Heart right ventricle (tissue), 16 donors: ENCODE data around the gene KCNMA1. TPM values are rescaled to one million over a fixed set of nuclear protein-coding genes. Genes with fewer than 3 reads are reported as not detected.

Experiments used
- ATAC-seq, 8 donors: fragments of 200-7000 bp; cut with Tn5 transposase; one replicate each; pipeline ENCODE4 v1.9.1; 2020; ENCODE audit warnings: mild to moderate bottlenecking in 8 of 8, moderate library complexity in 8 of 8, moderate number of reproducible peaks in 1 of 8
- DNase-seq, 2 donors: peaks; one replicate each; pipeline ENCODE4 v3.0.0-alpha.2; 2020
- H3K27ac ChIP-seq, 10 donors: fragments of 200-600 bp; sonication (generic) in 2 of 10; one replicate each; pipeline versions ENCODE4 v1.5.0 to v1.8.0; 2020 to 2022; ENCODE audit warnings: mild to moderate bottlenecking in 3 of 10
- H3K27me3 ChIP-seq, 7 donors: fragments of 200-600 bp; one replicate each; pipeline ENCODE4 v1.8.0; 2021 to 2022; ENCODE audit warnings: mild to moderate bottlenecking in 2 of 7
- H3K36me3 ChIP-seq, 9 donors: fragments of 200-600 bp; sonication (generic) in 1 of 9; one replicate each; pipeline versions ENCODE4 v1.5.0 to v1.8.0; 2020 to 2022; ENCODE audit warnings: mild to moderate bottlenecking in 2 of 9
- H3K4me1 ChIP-seq, 9 donors: fragments of 200-600 bp; sonication (generic) in 1 of 9; one replicate each; pipeline versions ENCODE4 v1.5.0 to v1.8.0; 2020 to 2022; ENCODE audit warnings: mild to moderate bottlenecking in 4 of 9
- H3K4me3 ChIP-seq, 10 donors: fragments of 200-600 bp; sonication (generic) in 2 of 10; one replicate each; pipeline versions ENCODE4 v1.5.0 to v1.8.0; 2020 to 2022; ENCODE audit warnings: mild to moderate bottlenecking in 7 of 10, moderate library complexity in 2 of 10
- H3K9me3 ChIP-seq, 11 donors: fragments of 200-600 bp in 10 of 11; sonication (generic) in 2 of 11; one replicate each; pipeline versions ENCODE4 v1.5.0 to v1.8.0; 2013 to 2022; ENCODE audit warnings: mild to moderate bottlenecking in 2 of 11, control low read depth in 1 of 11, moderate library complexity in 1 of 11
- WGBS, 2 donors: extraction: QIAGEN DNeasy Blood & Tissue Kit; methylation state at CpG; one replicate each; pipeline ENCODE4 v1.1.7; 2013; ENCODE audit warnings: inconsistent platforms in 1 of 2; 5-methylcytosine and 5-hydroxymethylcytosine counted together
- intact Hi-C, 10 donors: fragments of 100-400 bp; cut with DNase I; formaldehyde crosslinking; loops; one replicate each; pipeline versions ENCODE4 v1.11.1 to v1.14.2; 2022
- polyA plus RNA-seq, 2 donors: library from polyadenylated mRNA; stranded (reverse); fragments of 200-250 nt; gene quantifications; one replicate each; pipeline ENCODE4 v1.2.3, GENCODE V29; 2013
- total RNA-seq, 10 donors: library from RNA; stranded (reverse); fragmentation: NEBNext Ultra II Directional in 3 of 10; extraction: Animal tissue kit (Norgen Biotek cat#: 25700) in 3 of 10; gene quantifications; one replicate each; pipeline versions ENCODE4 v1.2.1 to v1.2.4, GENCODE V29; 2021 to 2023
- TF ChIP-seq, protein P1 (sequence below), 9 donors: fragments of 200-600 bp; sonication (generic) in 2 of 9; IDR thresholded peaks; one replicate each; pipeline versions ENCODE4 v1.5.0 to v1.8.0; 2021 to 2022; ENCODE audit warnings: antibody characterized with exemption in 9 of 9, mild to moderate bottlenecking in 5 of 9, moderate library complexity in 1 of 9
- donor health status: Arrhythmogenic right ventricular cardiomyopathy.
- donor health status: ischemic (EF 13 %, LVEDD 7.1; RV severe dilation, severe dysfunction).
- donor health status: healthy with polysubstance abuse.
- donor health status: DM: no; HTN: yes; CAD: no.
- donor health status: DM: no; HTN: no; CAD: no.
- donor health status: ischemic (EF 25% LVEDD 6.9; RV normal size, moderate dysfunction).
- donor health status: ischemic (EF 25% LVEDD 5.7; RV mildly dilated, moderate dysfunction).
- donor health status: healthy.
- donor health status: DM: yes; HTN: yes; CAD: no.
- donor health status: Ischemic cardiomyopathy.
- donor health status: ischemic (EF 35%, LVEDD 5.7; RV mildly dilated, moderate dysfunction).
- donor health status: nonischemic (EF 11% LVEDD 7.7; RV severe dilation, severe dysfunction).
- donor health status: DM: yes; HTN: yes; CAD: no.
- donor health status: PGD.
- donor health status: ischemic (EF 29% LVEDD 5.4; RV normal size, mild dysfunction).
- donor health status: nonischemic (EF 23%, LVEDD 6.1; RV moderate dilation, normal function).

Gene KCNMA1
- total and polyA plus RNA-seq, 12 donors = 0.59 to 5.3 (median 1.6) TPM

DNA sequence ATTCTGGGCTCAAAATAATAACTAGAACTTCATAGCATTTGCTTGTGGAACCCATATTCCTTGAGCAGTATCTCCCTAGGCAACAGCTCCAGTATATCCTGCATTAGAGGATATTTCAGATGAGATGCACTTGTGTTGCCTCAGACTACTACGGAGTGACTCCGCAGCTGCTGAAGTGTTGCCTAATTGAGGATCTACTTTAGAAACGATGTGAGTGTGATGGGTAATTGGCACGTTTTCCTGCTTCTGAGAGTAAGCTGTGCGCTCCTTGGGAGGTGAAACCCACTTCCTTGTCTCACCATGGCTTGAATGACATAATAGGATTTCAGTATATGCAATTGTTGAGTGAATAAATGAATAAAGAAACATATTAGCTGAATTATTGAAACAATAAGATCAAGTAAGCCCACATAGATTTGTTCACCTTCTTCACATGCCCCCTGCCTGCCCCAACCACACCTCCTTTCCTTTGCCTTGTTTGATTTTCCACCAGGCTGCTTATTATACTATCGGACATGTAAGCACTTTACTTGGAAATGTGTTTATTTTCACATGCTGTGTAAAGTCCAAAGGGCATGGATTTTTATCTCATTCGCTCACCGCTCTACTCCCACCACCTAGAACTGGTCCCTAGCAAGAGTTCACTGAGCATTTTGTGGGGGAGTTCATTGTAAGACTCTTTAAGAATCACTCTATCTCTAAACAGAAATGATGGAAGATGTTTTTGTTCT lies 303.8 kb downstream of the KCNMA1 start:
- intact Hi-C loops = no loop called here
- DNase-seq = no peak
- Histone ChIP-seq H3K4me1 (no peaks in the 10 kb centered on the region), H3K27ac (no peak overlapping the region), H3K4me3 (no peak overlapping the region), H3K36me3 (no peaks in the 10 kb centered on the region), H3K9me3 (no peaks in the 10 kb centered on the region), H3K27me3 (peaks cover 0 to 22% (median 6%) of the 10 kb centered on the region in 7 donors)
- ATAC-seq = no peak
- TF ChIP-seq, protein P1, sequence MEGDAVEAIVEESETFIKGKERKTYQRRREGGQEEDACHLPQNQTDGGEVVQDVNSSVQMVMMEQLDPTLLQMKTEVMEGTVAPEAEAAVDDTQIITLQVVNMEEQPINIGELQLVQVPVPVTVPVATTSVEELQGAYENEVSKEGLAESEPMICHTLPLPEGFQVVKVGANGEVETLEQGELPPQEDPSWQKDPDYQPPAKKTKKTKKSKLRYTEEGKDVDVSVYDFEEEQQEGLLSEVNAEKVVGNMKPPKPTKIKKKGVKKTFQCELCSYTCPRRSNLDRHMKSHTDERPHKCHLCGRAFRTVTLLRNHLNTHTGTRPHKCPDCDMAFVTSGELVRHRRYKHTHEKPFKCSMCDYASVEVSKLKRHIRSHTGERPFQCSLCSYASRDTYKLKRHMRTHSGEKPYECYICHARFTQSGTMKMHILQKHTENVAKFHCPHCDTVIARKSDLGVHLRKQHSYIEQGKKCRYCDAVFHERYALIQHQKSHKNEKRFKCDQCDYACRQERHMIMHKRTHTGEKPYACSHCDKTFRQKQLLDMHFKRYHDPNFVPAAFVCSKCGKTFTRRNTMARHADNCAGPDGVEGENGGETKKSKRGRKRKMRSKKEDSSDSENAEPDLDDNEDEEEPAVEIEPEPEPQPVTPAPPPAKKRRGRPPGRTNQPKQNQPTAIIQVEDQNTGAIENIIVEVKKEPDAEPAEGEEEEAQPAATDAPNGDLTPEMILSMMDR (IDR thresholded peaks at IDR 0.05) = no peak
- WGBS, 2 donors = 69 to 71% methylated on average over 8 of the region's 8 CpGs

DNA sequence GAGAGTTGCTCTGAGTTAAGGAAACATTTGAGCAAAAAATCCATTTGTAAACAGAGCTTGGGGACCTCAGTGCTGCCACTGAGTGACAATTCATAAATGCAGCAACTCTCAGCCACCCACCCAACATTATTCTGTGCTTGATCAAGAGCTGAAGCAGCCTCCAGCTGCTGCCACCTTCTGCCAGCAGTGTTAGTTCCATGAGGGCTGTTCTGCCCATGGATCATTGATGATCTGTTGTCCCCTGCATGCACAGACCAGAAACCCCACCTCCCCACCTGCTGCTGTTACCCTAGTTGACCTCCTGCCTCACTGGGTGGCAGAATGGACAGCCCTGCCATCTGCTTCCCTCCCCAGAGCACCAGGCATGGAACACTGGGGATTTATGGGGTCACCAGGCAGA lies 305.4 kb downstream of the KCNMA1 start:
- Histone ChIP-seq H3K4me3 (no peak overlapping the region), H3K4me1 (no peaks in the 10 kb centered on the region), H3K36me3 (no peaks in the 10 kb centered on the region), H3K9me3 (no peaks in the 10 kb centered on the region), H3K27me3 (peaks cover 0 to 12% (median 0%) of the 10 kb centered on the region in 7 donors), H3K27ac (no peak overlapping the region)
- TF ChIP-seq, protein P1 (IDR thresholded peaks at IDR 0.05) = no peak
- intact Hi-C loops = no loop called here
- no peak for ATAC-seq
- DNase-seq = no peak

DNA sequence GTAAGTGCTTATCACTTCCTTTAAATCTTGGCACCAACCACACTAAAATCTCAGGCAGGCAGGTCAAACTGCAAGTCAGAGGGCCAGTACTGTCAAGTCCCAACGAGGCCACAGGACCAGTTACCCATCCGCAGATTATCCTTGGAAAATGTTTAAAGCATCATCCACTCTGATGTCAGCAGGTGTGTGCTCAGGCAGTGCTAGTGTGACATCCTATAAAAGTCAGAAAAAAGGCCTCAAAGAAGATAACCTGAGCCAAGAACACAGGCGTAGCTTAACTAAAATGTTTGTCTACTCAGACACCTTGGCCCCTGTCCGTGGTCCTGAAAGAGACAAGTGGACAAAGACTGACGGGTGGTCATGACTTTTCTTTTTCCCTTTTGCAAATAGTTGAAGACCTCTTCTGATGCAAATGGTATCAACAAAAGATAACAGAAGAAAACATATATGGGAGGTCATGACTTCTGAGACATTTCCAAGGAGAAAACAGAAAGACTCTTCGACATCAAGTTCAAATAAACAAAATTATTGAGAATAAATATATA lies 309.3 kb downstream of the KCNMA1 start:
- TF ChIP-seq, protein P1 (IDR thresholded peaks at IDR 0.05) = no peak
- DNase-seq = peak in 1 of 2 donors; percentile 8
- H3K4me3 ChIP-seq = no peak overlapping the region
- H3K9me3 ChIP-seq = no peaks in the 10 kb centered on the region
- no peaks in the 10 kb centered on the region for H3K36me3 ChIP-seq
- 56% methylated on average over 6 of the region's 6 CpGs for WGBS, 2 donors
- H3K27me3 ChIP-seq = no peaks in the 10 kb centered on the region
- H3K4me1 ChIP-seq = no peaks in the 10 kb centered on the region
- no peak overlapping the region for H3K27ac ChIP-seq
- no peak for ATAC-seq
- intact Hi-C loops = no loop called here

DNA sequence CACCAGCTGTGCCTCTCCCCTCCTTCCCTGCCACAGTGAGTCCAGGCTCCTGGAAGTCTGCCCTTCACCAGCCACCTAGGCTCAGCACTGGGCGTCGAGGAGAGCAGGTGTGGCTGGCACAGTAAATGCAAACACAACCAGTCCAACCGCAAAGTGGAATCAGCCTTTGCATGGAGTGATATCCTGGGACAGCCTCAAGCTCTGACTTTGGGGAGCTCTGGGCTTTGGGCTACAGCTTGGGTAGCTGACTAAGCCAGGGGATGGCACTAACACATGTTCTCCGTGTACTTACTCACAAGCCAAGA lies 312.4 kb downstream of the KCNMA1 start:
- ATAC-seq = no peak

More for the DNA sequence above, 312.4 kb downstream of the KCNMA1 start:
- Histone ChIP-seq H3K36me3 (no peaks in the 10 kb centered on the region), H3K27me3 (peaks cover 0 to 8% (median 0%) of the 10 kb centered on the region in 7 donors), H3K4me3 (no peak overlapping the region), H3K4me1 (no peaks in the 10 kb centered on the region), H3K9me3 (no peaks in the 10 kb centered on the region), H3K27ac (no peak overlapping the region)
- WGBS, 2 donors = 79 to 88% methylated on average over 4 of the region's 4 CpGs
- intact Hi-C loops = no loop called here
- no peak for DNase-seq
- TF ChIP-seq, protein P1 (IDR thresholded peaks at IDR 0.05) = no peak
